ENCODE data around the gene EXD2.
"Not testable (repeated sequence)": the region's sequence is repeated elsewhere in the genome, so short reads cannot be mapped to it uniquely, and the experiment has no call there.

EXD2 gene

GRCh38 chr14:69191340-69192111 is at the start of gene EXD2:
TSS of gene EXD2 (plus strand) at chr14:69191498. CDS start at chr14:69209471, 17,973 bp downstream.
- peak; percentile 85 for DNase-seq

- no peak for DNase-seq
Observed at GRCh38 chr14:69141550-69141949, 49.7 kb upstream of the EXD2 start.

- DNase-seq = no peak
Observed at GRCh38 chr14:69142101-69142500, 49.2 kb upstream of the EXD2 start.

GRCh38 chr14:69149461-69150244 is 41.6 kb upstream of the EXD2 start:
- no peak for DNase-seq

- DNase-seq = peak; percentile 24
Observed at GRCh38 chr14:69151458-69152180, 39.7 kb upstream of the EXD2 start.

GRCh38 chr14:69152181-69152901 is 39.0 kb upstream of the EXD2 start:
- DNase-seq = no peak

GRCh38 chr14:69152902-69153151 is 38.5 kb upstream of the EXD2 start, which contains the start of gene DCAF5:
TSS of gene DCAF5 (minus strand) at chr14:69153119. CDS start at chr14:69152978, 141 bp downstream.
- DNase-seq = no peak

- DNase-seq = peak; percentile 90
Observed at GRCh38 chr14:69153152-69153872, 38.0 kb upstream of the EXD2 start.

GRCh38 chr14:69153873-69154270 is 37.4 kb upstream of the EXD2 start:
- no peak for DNase-seq

GRCh38 chr14:69154779-69155178 is 36.5 kb upstream of the EXD2 start:
- DNase-seq = no peak

- no peak for DNase-seq
Observed at GRCh38 chr14:69156224-69156623, 35.1 kb upstream of the EXD2 start.

GRCh38 chr14:69161590-69161989 is 29.7 kb upstream of the EXD2 start:
- DNase-seq = no peak

- not testable (repeated sequence) for DNase-seq
Observed at GRCh38 chr14:69165787-69166186, 25.5 kb upstream of the EXD2 start.

- DNase-seq = no peak
Observed at GRCh38 chr14:69170839-69171238, 20.5 kb upstream of the EXD2 start.

GRCh38 chr14:69171569-69171968 is 19.7 kb upstream of the EXD2 start:
- no peak for DNase-seq

GRCh38 chr14:69175130-69175529 is 16.2 kb upstream of the EXD2 start:
- DNase-seq = no peak

GRCh38 chr14:69181491-69181890 is 9.8 kb upstream of the EXD2 start:
- peak; percentile 46 for DNase-seq

- not testable (repeated sequence) for DNase-seq
Observed at GRCh38 chr14:69182580-69182979, 8.7 kb upstream of the EXD2 start.

GRCh38 chr14:69183735-69184134 is 7.6 kb upstream of the EXD2 start:
- DNase-seq = no peak

GRCh38 chr14:69190191-69190590 is 1.1 kb upstream of the EXD2 start:
- DNase-seq = no peak

GRCh38 chr14:69193721-69194120 is 2.4 kb downstream of the EXD2 start:
- DNase-seq = no peak

GRCh38 chr14:69199786-69200185 is 8.5 kb downstream of the EXD2 start:
- no peak for DNase-seq
